ENCODE data around the gene RSPH4A. TPM values are rescaled to one million over a fixed set of nuclear protein-coding genes. Genes with fewer than 3 reads are reported as not detected.

The RSPH4A gene
- total and polyA plus RNA-seq, 9 of the 15 experiments (the other 6 are each of a cell fraction or from before 2014, with no cell fraction given) = 0.04 to 0.30 (median 0.11) TPM

DNA sequence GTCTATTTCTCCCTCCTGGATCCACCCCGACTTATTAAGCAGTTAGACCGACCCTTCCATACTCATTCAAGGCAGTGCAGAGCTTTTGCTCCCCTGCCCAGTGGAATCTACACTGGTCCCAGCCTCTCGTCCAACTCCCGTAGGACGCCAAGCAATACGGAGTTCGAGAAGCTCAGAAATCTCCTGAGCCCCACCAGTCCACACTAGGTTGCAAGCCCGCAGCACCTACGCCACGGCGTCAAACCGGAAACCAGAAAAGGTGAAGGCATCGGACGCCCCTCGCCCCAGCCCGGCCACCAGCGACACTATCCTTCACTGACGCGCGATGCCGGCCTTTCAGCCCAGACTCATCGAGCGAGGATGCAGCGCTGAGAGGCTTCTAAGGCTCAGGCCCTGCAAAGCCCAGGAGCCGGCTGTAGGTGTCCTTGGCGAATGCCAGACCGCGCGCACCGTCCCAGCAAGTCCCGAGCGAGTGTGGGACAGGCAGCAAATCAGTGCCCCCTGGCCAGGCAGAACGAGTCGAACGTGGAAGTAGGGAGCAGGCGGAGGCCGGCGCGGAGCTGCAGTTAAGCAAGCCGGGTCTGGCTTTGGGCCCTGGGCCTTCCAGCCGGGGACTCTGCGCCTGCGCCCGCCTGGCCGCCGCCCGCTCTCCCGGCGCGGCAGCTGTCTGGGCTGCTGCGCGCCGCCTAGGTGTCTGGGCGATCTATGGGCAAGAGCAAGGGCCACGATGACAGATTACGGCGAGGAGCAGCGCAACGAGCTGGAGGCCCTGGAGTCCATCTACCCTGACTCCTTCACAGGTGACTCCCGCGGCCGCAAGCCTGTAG, 45.2 kb upstream of the RSPH4A start, which contains the start of gene RWDD1 (continued):
- TF ChIP-seq NELFE (IDR thresholded peaks at IDR 0.05; ENCODE audit: insufficient read depth, insufficient read length) = no peak
- TF ChIP-seq, protein P1, sequence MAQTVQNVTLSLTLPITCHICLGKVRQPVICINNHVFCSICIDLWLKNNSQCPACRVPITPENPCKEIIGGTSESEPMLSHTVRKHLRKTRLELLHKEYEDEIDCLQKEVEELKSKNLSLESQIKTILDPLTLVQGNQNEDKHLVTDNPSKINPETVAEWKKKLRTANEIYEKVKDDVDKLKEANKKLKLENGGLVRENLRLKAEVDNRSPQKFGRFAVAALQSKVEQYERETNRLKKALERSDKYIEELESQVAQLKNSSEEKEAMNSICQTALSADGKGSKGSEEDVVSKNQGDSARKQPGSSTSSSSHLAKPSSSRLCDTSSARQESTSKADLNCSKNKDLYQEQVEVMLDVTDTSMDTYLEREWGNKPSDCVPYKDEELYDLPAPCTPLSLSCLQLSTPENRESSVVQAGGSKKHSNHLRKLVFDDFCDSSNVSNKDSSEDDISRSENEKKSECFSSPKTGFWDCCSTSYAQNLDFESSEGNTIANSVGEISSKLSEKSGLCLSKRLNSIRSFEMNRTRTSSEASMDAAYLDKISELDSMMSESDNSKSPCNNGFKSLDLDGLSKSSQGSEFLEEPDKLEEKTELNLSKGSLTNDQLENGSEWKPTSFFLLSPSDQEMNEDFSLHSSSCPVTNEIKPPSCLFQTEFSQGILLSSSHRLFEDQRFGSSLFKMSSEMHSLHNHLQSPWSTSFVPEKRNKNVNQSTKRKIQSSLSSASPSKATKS (CRISPR knock-in tag; IDR thresholded peaks at IDR 0.05) = no peak
- TF ChIP-seq NCOA4 (IDR thresholded peaks at IDR 0.05; ENCODE audit: partially characterized antibody) = no peak
- TF ChIP-seq JUND (IDR thresholded peaks at IDR 0.05; ENCODE audit: borderline replicate concordance, low read depth, low read length) = peak; percentile 69
- TF ChIP-seq JUND (tag; IDR thresholded peaks at IDR 0.05; ENCODE audit: borderline replicate concordance, low read depth, low read length) = peak; percentile 28; the same call in 1 of the 3 replicates
- no peak for TF ChIP-seq HDGF (IDR thresholded peaks at IDR 0.05)
- no peak for TF ChIP-seq ZNF696 (CRISPR knock-in tag; conservative IDR thresholded peaks at IDR 0.05)
- TF ChIP-seq POLR2AphosphoS5 (IDR thresholded peaks at IDR 0.05; ENCODE audit: control insufficient read depth, insufficient read depth, low read depth, low read length) = peak; percentile 89
- no peak for TF ChIP-seq MTF1 (CRISPR knock-in tag; IDR thresholded peaks at IDR 0.05; ENCODE audit: borderline replicate concordance)
- peak; percentile 87 for TF ChIP-seq E2F1 (CRISPR knock-in tag; IDR thresholded peaks at IDR 0.05)
- 0 out of 2 replicates have a peak, but pooled peaks have one; percentile 7 for TF ChIP-seq SMC3 (conservative IDR thresholded peaks at IDR 0.05; ENCODE audit: insufficient read depth, low read depth, low read length)
- TF ChIP-seq MECOM (CRISPR knock-in tag; IDR thresholded peaks at IDR 0.05) = no peak
- peak; percentile 89 for TF ChIP-seq HCFC1 (IDR thresholded peaks at IDR 0.05; ENCODE audit: low read depth, low read length)
- TF ChIP-seq, protein P2, sequence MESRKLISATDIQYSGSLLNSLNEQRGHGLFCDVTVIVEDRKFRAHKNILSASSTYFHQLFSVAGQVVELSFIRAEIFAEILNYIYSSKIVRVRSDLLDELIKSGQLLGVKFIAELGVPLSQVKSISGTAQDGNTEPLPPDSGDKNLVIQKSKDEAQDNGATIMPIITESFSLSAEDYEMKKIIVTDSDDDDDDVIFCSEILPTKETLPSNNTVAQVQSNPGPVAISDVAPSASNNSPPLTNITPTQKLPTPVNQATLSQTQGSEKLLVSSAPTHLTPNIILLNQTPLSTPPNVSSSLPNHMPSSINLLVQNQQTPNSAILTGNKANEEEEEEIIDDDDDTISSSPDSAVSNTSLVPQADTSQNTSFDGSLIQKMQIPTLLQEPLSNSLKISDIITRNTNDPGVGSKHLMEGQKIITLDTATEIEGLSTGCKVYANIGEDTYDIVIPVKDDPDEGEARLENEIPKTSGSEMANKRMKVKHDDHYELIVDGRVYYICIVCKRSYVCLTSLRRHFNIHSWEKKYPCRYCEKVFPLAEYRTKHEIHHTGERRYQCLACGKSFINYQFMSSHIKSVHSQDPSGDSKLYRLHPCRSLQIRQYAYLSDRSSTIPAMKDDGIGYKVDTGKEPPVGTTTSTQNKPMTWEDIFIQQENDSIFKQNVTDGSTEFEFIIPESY (CRISPR knock-in tag; IDR thresholded peaks at IDR 0.05) = no peak
- no peak for TF ChIP-seq COPS2 (conservative IDR thresholded peaks at IDR 0.05)
- no peak for TF ChIP-seq ZBTB1 (CRISPR knock-in tag; IDR thresholded peaks at IDR 0.05; ENCODE audit: borderline replicate concordance, low read depth)
- TF ChIP-seq ZNF408 (CRISPR knock-in tag; IDR thresholded peaks at IDR 0.05; ENCODE audit: low read depth) = no peak
- TF ChIP-seq RFX5 (IDR thresholded peaks at IDR 0.05; ENCODE audit: low read depth, low read length) = 0 out of 2 replicates have a peak, but pooled peaks have one; percentile 33
- TF ChIP-seq PHB (CRISPR knock-in tag; IDR thresholded peaks at IDR 0.05) = no peak
- TF ChIP-seq, protein P3, sequence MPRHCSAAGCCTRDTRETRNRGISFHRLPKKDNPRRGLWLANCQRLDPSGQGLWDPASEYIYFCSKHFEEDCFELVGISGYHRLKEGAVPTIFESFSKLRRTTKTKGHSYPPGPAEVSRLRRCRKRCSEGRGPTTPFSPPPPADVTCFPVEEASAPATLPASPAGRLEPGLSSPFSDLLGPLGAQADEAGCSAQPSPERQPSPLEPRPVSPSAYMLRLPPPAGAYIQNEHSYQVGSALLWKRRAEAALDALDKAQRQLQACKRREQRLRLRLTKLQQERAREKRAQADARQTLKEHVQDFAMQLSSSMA (CRISPR knock-in tag; IDR thresholded peaks at IDR 0.05) = no peak
- TF ChIP-seq, protein P4, sequence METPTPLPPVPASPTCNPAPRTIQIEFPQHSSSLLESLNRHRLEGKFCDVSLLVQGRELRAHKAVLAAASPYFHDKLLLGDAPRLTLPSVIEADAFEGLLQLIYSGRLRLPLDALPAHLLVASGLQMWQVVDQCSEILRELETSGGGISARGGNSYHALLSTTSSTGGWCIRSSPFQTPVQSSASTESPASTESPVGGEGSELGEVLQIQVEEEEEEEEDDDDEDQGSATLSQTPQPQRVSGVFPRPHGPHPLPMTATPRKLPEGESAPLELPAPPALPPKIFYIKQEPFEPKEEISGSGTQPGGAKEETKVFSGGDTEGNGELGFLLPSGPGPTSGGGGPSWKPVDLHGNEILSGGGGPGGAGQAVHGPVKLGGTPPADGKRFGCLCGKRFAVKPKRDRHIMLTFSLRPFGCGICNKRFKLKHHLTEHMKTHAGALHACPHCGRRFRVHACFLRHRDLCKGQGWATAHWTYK (CRISPR knock-in tag; IDR thresholded peaks at IDR 0.05) = peak; percentile 97

Measured in K562 (cell line).